ENCODE results near the gene ZNF827.

Gene ZNF827

DNA sequence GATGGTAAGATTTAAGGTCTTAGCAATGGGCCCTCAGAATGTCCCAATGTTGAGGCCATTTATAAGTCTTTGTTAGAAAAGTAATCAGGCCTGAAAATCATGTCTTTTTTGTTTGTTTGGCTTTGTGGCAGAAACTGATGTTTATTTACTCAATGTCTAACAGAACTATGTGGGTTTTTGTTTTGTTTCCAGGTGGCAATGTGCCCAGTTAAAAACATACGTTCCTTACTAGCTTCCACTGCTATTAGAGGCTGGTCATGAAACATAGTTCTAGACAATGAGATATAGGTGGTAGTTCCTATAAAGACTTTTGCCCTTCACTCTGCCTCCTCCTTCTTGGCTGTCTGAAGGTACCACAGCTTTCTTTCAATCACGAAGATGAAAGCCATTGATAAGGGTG lies 149.9 kb downstream of the ZNF827 start:
- peak; percentile 20 for DNase-seq

- no peak for DNase-seq
These were observed 151.8 kb downstream of the ZNF827 start for GRCh38 chr4:145786830-145787229.

DNA sequence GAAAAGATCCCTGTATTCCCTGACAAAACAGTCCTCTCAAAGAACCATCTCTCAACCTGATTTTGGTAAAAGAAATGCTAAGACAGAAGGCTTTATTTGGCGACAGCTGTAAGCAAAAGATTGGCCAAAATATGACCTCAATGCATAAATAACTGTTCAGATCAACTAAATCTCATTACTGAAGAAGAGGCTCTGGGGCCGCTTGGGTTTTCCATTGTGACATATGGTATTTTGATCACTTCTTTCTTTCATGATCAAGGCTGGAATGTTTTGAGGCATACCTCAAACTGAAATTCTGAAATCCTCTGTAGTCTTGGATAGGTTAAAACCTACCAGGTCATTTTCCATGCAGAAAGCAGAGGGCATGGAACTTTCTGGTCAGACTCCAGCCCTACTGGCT lies 152.4 kb downstream of the ZNF827 start:
- no peak for DNase-seq

DNA sequence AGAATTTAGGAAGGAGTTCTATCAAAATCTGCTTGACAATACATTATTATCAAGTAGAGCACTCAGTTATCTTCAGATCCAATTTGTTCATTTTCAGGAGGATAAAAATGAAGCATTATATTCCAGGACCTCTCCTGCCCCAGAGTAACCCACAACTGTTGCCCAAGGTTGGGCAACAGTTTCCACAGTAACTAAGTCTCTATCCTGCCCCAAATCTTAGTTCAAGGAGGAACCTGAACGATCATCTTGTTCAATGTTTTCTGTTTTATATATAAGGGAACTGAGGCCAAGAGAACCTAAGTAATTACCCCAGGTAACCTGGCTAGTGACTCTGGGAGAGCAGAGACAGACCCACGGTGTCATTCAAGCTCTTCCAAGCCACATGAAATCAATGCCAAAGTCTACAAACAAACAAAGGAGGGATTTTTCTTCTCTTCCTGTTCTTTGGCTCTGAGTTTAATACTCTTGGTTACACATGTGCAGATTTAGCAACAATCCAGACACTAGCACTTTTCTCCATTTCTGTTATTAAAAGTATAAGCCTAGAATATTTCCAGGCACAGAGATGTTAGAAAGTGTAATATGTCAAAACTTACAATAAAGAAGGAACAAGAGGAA lies 153.1 kb downstream of the ZNF827 start:
- DNase-seq = no peak

DNA sequence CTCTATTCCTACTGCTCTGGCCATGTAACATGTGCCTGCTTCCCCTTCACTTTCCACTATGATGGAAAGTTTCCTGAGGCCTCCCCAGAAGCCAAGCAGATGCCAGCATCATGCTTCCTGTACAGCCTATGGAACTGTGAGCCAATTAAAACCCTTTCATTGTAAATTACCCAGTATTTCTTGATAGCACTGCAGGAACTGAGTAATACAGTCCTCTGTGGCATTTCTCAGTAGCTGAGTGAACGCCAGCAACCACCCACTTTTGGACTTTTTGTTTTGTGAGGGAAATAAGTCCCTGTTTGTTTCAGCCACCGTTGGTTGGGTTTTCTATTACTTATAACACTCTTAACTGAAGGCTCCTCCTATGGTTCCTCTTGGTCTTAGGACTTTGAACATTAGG lies 154.6 kb downstream of the ZNF827 start:
- DNase-seq = no peak

GRCh38 chr4:145782756-145783155 lies 155.9 kb downstream of the ZNF827 start:
- DNase-seq = no peak

DNA sequence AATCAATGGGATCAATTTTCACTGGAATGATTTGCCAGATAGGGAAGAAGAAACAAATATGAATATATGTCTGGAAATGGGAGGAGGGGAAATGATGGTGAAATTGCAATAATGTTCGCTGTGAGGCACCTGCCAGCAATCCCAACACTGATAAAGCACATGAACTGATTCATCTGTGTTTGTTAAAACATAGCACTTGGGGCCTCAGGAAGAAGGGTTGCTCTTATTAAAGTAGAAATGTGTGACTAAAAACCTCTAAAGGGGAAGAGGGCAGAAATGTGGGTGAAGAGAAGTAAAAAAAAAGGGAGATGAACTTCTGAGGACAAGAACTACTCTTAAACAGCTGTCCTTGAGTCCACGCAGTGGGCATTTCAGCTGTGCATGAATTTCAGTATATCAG lies 157.3 kb downstream of the ZNF827 start:
- DNase-seq = no peak

DNA sequence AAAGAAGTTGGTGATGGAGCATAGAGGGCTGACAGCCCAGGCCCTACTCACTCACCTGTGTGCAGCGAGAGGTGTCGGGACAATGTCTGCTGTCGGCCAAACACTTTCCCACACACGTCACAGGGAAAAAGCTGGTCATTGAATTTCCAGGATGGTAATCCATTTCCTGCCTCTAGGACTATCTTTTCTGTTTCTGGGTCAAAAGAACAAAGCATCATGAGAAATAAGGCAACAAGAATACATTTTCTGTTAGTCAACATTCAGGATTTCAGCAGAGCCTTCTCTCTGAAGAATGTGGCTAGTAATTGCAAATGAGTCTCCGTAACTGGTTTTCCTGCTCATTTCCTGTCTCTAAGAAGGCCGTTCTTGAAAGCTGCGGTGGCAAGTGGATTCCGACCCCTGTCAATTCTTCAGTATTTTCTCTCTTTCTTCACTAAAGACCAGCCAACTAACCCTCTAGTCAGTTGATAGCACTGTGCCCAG lies 159.3 kb downstream of the ZNF827 start:
- no peak for DNase-seq

- DNase-seq = no peak
These were observed 162.4 kb downstream of the ZNF827 start for GRCh38 chr4:145776208-145776607.

DNA sequence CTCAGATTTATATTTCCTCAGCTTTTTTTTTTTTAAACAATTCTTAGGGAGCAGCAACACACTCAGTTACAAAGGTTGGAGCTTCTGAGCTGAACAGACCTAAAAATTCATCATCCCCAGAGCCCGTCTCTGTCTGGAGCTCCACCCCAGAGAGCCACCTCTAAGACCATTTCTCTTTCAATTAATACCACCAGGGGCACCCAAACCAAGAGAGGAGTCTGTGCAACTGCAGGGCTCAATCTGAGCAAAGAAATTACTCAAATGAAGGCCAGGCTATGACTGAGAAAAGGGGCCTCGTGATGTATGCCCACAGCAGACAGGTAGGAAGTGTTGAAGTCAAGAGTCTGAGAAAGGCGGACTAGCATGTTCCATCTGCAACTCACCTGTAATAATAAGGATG lies 163.2 kb downstream of the ZNF827 start:
- no peak for DNase-seq

GRCh38 chr4:145774473-145774872 lies 164.2 kb downstream of the ZNF827 start:
- no peak for DNase-seq

DNA sequence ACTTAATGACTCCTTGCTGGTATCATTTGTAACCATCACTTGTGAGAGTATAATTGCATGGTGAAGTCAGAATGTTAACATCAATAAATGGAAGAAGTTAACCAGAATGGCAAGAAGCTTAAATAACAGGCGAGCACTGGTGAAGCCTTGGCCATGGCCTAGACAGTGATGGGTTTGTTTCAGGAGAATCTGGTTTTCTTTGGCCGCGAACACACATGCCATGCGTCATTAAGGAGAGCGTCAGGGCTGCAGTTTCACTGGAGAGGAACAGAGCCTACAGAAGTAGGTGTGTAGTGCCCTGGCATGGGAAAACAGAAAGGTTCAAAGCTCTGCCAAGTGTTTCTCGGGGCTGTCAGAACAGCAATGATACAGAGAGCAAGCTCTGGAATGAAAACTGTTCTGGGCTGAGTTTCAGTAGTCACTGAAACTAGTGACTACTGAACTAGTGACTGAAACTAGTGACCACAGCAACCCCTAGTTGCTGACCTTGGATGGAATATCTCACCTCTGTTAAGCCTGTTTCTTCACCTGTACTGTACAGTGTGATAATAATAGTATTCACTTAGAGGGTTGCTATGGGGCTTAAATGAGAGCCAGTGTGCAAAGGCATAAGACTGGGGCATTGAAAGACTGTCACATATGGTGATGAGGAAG lies 164.9 kb downstream of the ZNF827 start:
- no peak for DNase-seq

DNA sequence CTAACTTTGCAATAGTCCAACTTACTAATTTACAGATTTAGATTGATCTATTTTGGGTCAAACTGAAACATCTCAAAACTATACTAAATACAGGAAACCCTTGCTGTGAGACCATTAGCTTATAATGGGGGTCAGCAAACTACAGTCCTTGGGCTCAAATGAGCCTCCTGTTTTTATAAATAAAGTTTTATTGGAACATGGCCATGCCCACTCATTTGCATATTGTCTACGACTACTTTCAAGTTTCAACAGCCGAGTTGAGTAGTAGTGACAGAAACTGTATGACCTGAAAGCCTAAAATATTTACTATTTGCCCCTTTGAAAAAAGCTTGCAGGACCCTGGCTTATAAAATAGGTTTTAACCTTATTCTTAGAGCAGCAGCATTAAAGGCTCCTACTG lies 166.3 kb downstream of the ZNF827 start:
- no peak for DNase-seq

- no peak for DNase-seq
These were observed 168.5 kb downstream of the ZNF827 start for GRCh38 chr4:145770124-145770523.

- DNase-seq = no peak
These were observed 169.1 kb downstream of the ZNF827 start for GRCh38 chr4:145769450-145770037.

GRCh38 chr4:145766273-145766672 lies 172.3 kb downstream of the ZNF827 start:
- no peak for DNase-seq

DNA sequence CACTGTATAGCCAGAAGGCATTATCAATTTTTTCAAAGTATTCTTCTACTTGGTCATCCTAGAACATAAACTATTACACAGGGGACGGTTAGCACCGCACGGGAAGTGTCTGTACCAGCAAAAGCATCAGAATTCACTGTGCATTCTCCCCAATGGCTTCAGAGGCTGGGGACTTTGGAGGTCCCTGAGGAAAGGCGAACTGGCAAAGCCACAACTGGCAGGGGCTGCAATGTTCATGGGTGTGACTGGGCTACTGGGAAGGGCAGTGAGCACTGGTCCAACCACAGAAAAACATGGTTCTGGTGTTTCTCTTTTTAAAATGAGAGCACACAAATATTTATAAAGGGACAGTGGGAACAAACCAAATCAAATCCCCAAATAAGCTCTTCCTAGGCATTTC lies 175.2 kb downstream of the ZNF827 start:
- DNase-seq = no peak

GRCh38 chr4:145762719-145763118 lies 175.9 kb downstream of the ZNF827 start:
- no peak for DNase-seq

DNA sequence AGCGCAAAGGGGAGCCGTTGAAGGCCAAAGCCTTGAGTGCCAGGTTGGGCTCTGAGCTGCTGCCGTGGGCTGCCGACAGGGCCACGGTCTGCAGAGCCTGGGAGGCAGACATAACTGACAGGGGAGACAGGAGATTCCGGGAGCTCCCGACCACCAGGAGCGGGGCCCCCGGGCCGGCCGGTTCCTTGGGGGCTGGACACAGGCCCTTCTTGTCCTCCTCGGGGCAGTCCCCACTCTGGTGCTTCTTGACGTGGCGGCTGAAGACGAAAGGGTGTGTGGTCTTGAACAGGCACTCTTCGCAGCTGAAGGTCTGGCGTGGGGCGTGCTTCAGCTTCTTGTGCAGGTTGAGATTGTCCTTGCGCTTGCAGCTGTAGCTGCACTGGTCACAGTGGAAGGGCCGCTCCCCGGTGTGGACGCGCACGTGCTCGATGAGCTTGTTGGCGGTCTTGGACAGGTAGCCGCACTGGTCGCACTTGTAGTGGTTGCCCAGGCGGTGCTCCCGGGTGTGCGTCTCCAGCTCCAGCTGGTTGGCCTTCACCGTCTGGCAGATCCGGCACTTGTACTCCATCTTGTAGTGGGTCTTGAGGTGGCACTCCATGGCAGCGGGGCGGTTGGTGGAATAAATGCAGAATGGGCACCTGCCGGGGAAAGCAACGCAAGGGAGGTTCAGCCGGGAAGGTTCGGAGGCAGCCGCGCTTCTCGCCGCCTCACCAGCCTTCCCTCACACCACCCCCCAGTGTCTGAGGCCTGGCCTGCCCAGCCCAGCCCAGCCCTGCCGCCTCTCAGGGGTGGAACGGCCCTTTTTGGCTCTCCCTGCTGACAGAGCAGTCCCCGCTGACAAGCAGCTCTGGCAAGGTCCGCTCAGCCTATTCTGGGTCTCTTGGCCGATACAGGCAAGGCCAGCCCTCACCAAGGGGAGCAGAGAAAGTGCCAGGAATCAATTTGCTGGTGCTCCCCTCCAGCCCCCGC lies 177.4 kb downstream of the ZNF827 start:
- DNase-seq = no peak

DNA sequence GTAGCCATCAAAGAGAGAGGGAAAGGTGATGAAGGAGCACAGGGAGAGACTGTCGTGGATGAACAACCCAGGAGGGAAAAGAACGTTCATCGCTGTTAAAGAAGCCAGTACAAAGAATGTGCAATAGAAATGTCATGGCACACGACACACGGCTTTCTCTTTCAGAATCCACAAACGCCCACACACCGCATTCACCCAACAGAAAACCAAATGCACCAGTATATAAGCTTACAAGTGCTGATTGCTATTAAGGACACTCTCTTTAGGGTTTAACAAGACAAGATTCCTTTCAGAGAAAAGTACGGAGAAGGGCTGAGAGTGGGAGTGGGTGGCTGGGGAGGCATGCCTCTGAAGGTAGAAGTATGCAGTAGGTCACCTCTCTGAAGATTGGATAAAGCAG lies 178.4 kb downstream of the ZNF827 start:
- no peak for DNase-seq

DNA sequence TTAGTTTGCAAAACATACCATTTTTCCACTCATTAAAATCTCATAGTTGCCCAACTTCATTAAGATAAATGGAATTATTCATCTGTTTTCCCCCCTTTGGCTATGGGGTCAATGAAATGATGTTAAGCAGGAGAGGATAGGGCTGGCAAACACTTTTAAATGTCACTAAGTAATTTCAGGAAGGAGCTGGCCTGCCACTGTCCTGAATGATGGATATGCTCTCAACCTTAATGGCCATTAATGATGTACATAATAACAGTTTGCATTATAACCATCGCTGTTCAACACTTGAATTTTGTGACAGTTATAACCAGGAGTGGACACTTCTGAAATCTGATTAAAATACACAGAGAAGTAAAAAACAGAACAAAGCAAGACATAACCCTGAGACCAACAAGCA lies 181.4 kb downstream of the ZNF827 start:
- DNase-seq = peak; percentile 22

- DNase-seq = no peak
These were observed 182.4 kb downstream of the ZNF827 start for GRCh38 chr4:145756244-145756643.

DNA sequence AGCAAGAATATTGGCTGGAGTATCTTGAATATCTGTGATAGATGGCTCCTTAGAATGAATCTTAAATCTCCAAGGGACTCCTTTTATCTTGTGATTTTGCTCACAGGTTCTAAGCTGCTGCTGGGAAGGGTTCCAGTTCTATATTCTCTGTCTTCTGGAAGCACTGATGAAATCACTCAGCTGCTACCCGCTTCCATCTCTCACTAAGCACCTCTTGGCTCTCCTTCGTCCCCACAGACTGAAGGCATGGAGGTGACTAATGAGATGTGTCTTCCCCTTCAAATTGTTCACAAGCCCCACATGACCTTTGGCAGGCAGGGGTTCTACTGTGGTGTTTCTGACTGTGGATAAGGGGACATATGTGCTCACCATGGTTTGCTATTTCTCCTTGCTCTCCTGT lies 182.8 kb downstream of the ZNF827 start:
- no peak for DNase-seq
